ENCODE data around the gene GGNBP2. TPM values are rescaled to one million over a fixed set of nuclear protein-coding genes. Genes with fewer than 3 reads are reported as not detected.
"Not testable (repeated sequence)": the region's sequence is repeated elsewhere in the genome, so short reads cannot be mapped to it uniquely, and the experiment has no call there.

GGNBP2 gene, protein sequence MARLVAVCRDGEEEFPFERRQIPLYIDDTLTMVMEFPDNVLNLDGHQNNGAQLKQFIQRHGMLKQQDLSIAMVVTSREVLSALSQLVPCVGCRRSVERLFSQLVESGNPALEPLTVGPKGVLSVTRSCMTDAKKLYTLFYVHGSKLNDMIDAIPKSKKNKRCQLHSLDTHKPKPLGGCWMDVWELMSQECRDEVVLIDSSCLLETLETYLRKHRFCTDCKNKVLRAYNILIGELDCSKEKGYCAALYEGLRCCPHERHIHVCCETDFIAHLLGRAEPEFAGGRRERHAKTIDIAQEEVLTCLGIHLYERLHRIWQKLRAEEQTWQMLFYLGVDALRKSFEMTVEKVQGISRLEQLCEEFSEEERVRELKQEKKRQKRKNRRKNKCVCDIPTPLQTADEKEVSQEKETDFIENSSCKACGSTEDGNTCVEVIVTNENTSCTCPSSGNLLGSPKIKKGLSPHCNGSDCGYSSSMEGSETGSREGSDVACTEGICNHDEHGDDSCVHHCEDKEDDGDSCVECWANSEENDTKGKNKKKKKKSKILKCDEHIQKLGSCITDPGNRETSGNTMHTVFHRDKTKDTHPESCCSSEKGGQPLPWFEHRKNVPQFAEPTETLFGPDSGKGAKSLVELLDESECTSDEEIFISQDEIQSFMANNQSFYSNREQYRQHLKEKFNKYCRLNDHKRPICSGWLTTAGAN
- 51.8 TPM for polyA plus RNA-seq (2013, experiment 1 of 2; ENCODE audit: insufficient read length)
- 53.9 TPM for polyA plus RNA-seq (2013, experiment 2 of 2; ENCODE audit: insufficient read length)

DNA sequence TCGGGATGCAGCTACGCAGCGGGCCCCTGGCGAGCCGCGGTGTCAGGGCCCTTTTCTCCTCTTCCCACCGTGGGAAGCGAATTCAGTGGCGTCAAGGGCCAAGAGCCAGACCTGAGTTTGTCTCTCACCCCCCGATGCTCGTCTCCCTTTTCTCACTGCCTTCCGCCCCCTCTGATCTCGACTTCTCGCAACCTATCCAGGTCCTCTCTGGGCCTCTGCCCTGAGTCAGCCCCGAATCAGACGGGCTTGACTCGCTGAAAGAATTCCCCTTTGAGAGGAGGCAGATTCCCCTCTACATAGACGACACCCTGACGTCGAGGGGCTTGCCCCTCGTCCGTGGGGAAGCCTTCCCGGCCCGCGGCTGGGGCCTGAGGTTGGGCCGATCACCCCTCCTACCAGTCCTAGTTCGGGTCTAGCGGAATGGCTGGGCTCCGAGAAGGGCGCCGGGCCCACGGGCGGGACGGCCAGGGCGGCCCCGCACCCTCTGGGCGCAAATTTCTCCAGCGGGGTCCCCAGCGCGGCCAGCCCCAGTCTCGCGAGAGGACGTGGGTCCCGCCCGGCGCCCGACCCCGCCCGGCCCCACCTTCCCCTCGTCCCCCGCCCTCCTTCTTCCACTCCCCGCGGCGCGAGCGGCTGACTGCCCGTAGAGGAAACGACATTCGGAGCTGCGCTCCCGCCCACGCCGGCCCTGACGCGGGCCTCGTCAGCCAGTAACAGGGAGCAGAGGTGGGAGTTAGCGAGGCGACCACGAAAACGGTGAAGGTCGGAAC, at the start of gene GGNBP2:
GGNBP2 (plus strand) TSS at position 613 of the 770 bp plus-strand sequence. CDS start 806 bp downstream, outside the sequence.
- DNase-seq: peak; percentile 96

DNA sequence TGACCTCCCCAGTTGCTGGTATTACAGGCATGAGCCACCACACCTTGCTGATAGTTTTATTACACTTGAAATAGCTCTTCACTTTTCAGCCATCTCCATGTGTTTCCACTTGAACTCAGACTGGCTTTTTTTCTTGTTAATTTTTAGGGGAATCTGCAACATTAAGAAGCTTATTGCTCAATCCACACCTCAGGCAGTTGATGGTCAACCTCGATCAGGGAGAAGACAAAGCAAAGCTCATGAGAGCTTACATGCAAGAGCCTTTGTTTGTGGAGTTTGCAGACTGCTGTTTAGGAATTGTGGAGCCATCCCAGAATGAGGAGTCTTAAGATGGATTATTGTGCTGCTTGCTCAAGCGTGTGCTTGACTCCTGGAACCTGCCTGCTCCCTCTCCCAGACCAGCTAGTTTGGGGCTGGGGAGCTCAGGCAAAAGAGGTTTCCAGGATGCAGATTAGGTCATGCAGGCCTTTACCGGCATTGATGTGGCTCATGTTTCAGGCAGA, 49.6 kb upstream of the GGNBP2 start:
- no peak for DNase-seq

DNA sequence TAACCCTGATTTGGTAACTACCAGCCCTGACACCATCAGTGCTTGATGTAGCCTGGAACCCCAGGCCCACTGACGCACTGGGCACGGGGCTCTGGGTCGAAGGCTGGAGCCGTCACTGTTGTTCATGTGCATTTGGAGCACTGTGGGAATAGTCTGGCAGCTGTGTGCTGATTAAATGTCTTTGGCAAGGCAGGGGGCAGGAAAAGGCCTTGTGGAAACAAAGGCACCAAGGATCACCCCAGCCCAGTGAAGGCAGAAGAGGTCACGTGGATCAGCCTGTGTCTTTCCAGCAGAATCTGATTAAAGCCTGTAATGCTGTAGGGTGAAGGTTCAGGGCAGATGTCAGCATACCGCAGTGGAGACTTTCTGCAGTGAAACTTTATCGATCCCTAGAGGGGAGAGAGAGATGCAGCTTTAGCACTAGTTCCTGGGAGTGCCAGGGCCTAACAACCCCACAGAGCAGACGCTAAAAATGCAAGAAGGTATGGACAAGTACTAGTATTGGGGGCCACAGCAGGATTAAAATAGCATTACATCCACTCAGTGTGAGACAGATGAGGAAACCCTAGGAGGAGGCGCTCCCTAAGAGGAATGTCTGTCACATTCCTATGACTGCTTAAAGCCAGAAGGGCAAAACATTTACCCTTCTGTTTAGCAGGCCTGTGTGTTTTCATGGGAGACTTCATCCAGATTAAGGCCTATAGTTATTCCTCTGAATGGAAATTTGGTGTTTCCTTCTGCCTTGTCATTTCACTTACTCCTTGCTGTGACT, 48.5 kb upstream of the GGNBP2 start:
- peak; percentile 13 for DNase-seq

DNA sequence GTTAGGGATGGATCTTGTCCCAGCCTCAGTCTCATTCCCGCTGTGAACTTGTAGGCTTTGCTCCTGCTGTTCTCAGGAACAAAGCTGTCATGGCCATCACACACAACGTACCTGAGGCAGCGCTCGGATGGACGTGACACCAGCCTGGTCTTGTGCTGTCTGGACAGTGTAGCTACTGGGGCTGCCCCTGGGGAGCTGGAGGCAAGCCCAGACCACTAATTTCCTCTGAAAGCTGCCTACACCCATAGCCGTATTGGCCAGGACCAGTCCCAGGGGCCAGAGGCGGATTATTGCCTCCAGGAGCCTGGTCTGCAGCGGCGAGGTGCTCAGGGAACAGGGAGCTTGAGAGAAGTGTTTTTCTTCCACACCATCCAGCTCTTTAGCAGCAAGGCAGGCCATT, 46.6 kb upstream of the GGNBP2 start:
- no peak for DNase-seq

DNA sequence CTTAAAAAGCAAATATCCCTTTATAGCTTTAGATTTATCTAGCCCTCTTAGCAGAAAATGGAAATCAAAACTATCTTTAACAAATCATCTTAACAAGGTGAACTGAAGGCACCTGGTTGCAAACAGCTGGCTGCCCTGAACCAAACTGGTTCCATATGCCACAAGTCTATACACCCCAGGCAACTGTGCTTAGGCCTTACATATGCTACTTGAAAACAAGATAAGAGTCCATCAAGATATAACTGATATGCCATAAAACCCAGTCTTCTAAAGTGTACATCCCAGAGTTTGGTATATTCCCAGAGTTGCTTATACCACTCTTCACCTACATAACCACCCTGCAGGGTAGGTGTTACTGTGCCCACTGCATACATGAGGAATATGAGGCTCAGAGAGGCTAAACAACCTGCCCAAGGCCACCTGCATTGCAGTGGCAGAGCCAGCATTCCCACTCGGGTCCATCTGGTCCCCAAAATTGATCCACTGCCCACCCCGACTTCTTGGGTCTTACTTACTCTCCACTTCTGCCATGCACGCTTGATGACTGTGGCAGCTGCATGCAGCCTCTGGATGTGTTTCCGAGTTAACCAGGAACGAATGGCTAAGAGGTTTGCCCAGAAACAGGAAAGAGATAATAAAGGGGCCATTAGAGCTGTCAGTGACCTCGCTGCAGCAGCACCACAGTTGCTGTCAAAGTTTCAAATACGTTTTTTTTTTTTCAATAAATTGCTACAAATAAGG, 46.0 kb upstream of the GGNBP2 start:
- no peak for DNase-seq

DNA sequence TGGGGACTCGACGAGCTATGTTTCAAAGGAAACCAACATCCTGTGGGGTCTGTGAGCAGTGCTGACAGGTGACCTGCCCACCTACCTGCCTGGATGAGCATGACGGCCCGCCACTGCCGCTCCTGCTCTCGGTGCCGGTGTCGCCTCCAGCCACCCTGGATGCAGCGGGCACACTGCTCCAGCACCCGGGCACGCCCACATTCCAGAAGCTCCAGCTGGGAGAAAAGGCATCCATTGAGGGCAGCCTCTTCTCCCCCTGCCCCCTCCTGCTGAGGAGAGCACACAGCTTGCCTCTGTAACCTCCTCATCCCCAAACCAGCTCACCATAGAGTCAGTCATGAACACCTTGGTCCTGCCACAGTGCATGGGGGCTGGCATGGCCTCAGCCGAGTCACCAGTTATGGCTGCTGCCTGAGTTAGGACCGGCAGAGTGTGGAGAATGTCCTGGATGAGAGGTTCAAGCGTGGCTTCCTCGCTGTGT, 43.9 kb upstream of the GGNBP2 start:
- peak; percentile 7 for DNase-seq

DNA sequence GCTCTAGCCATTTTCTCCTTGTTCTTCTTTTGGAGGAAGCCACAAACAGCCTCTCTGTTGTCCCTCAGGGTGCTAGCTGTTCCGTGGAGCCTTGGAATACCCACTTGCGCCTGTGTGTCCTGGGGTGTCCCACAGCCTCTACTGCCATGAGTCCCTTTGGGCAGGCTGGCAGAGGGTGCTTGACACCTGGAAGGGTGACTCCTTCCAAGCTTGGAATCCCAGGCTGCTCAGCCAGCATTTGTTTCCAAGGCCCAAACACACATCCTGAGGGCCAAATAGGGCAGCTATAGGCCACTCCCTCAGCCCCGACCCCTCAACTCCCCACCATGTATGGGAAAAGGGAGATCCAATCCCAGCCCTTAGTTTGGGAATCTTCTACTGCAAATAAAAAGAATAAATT, 43.4 kb upstream of the GGNBP2 start:
- no peak for DNase-seq

DNA sequence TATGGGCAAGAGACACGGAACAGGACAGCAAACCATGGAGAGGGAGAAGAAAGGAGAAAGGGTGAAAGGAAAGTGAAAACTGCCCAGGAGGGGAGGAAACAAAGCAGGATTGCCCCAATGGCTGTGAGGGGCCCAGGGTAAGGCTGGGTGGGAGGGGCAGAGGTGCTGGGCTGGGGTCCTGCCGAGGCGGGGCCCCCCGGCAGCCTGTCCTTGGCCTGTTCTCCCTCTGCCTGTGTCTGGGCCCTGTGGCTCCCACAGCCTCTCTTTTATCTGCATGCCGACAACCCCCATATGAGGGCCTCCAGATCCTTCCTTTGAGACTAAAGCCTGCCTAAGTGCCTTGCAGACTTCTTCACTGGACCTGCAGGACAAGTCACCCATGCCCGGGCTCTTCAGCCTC, 42.8 kb upstream of the GGNBP2 start:
- no peak for DNase-seq

DNA sequence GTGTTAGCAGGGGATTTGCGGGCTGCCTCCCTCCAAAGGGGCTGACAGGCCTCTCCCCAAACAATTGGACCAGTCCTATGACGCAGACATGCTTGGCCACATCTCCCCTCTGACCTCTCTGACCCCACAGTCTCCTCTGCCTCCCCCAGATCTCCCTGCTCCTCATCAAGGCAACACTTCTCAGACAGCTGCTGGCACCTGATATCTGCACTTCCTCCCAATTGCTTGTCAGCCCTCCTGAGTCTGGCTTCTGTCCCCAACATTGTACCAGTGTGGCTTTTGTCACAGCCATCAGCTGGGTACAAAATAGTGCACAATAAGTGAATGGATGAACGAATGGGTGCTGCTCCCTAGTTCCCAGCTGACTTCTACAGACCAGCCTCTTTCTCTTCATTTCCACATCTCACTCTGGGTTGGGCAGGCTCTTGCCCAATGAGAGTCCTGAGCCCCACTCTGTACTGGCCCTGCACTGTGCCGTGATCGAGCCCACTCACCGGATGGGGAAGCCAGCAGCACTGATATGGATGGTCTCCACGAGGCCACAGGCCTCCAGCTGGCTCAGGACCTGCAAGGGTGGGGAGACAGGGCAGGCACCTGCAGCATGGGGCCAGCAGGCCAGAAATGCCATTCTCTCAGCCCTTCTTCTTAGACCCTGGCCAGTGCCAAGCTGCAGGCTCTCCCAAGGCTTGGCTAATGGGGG, 41.1 kb upstream of the GGNBP2 start:
- no peak for DNase-seq

DNA sequence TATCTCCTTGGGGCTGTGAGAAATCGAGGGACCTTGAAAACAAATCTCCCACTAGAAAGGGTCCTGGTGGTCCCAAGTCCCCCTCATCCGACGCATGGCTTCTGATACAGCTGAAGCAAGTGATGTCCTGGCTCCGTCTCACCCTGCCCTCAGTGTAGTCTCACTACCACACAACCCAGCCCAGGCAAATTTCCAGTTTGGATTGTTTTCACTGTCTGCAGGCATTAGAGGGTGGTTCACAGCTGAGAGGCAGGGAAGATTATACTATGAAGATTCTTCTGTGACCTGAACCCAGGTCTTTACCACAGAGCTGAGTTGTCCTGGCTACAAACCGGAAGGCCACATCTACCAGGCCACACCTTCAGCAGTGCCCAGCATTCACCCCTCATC, 40.6 kb upstream of the GGNBP2 start:
- no peak for DNase-seq

DNA sequence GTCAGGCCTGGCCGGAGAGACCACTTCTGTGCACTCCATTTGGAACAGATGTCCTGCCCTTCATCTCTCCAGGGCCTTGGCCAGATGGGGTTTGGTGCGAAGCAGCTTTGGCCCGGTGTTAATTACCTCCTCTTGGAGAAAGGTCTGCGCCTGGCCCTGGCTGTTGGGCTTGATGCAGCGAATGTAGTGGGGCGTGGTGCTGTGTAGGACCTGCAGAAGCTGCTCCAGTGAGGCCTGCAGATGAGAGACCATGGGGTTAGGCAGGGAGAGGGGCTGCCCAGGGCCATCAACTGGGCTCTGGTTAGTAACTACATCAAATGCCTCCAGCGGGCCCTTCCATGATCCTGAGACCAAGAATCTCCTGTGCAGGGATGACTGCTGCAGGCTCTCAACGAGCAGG, 39.5 kb upstream of the GGNBP2 start:
- DNase-seq: no peak

DNA sequence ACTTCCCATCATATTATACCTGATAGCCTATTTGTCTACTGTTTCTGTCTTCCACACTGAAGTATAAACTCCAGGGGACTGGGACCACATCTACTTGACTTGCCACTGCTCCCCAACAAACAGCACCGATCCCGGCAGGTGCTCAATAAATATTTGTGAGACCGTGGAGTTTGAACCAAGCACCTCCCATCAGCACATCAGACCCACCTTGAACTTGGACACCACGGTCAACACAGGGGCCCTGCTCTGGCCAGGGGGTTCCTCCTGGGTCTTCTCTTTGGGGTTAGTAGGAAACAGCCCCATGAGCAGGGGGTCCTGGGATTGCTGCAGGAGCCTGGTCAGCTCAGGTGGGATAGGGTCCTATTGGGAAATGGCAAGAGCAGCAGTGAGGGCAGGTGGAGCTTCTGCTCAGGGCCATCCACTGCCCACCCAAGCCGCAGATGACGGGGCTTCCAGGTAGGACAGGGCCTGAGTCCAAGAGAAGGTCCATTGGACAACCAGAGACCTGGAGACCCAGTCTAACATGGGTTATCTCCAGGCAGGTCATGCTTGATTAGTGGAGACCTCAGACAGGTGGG, 38.4 kb upstream of the GGNBP2 start:
- DNase-seq: no peak

DNA sequence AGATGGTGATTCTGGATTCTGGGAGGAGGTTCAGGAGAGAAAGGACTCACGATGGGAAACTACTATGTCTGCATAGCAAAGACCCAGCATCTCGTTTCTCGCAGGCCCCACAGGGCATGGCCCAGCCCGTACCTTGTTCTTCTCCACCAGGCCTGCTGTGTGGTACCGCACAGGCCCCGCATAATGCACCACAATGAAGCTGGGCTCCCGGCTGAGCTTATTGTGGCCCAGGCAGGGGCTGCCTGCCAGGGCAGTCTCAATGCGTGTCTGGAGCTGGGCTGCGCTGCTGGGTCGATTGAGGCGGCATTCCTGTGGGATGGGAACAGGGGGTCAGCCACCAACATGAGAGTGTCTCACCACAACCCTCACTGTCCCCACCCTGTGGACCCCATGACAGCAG, 37.9 kb upstream of the GGNBP2 start:
- DNase-seq: no peak

DNA sequence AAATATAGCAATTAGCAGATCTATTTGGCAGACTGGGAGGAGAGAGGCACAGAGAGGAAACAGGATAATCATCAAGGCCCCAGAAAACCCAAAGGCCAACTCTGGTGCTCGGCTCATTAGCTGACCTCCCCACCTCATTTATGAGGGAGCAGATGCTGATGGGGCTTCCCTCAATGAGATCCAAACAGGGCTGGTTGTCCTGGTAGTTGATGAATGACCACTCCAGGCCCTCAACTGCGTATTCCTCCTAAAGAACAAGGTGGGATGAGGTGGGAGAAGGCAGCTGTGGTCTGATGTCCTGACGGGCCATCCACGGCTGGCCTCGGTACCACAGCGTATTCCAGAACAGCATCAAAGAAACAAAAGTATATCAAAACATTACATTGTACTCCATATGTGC, 37.5 kb upstream of the GGNBP2 start:
- no peak for DNase-seq

DNA sequence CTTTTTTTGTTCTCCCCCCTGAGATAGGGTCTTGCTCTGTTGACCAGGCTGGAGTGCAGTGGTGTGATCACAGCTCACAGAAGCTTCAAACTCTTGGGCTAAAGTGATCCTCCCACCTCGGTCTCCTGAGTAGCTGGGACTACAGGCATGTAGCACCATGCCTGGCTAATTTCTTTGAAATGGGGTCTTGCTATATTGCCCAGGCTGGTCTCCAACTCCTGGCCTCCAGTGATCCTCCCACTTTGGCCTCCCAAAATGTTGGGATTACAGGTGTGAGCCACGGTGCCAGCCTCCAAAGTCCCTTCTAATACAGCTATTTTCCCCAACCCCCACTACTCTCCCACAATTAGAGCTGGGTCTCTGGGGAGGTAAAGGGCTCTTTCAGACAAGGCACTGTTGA, 36.3 kb upstream of the GGNBP2 start:
- not testable (repeated sequence) for DNase-seq

DNA sequence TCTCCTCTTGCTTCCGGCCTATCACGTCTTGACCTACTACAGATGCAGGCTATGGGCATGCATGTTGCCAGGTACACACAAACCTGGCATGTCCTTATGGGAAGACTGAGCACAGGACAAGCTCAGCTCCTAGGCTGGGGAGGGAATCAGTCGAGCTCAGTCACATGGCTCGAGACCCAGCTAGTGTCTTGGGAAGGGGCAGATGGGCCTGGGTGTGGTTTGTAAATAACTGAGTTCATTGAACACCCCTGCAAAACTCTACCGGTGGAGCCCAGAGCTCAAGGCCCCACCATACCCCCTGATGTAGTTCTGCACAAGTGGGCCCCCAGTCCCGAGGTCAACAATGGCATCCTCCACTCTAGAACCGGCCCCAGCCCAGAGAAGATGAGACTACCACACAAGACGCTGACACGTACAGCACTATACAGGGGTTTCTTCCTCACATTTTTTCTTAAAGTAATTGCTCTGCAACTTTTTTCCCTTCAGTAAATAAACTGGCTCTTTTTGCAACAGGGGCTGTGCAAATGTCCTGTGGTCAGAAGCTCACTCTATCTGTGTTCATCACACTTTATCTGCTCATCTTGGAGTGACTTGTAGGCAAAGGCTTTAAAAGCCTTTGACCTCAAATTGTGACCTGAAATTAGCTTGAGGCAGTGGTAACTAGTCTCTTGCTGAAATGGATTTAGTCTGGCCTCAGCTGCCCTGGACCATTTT, 35.3 kb upstream of the GGNBP2 start:
- no peak for DNase-seq

DNA sequence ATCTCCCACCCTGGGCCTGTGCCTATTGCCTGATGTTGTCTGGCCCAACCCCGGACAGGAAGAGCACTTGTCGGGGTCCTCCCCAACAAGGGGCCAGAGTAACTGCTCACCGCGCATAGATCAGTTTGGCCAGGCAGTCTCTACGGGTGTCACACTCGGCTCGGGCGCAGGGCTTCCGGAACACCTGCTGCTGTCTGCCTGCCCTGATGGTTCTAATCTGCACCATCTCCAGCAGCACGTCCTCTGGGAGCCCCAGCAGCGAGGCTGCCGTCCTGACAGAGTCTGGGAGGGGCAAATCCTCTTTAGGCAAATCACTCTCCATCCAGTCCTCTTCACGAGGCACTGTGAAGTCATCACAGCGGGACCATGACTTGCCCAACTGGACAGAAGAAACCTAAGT, 34.1 kb upstream of the GGNBP2 start:
- DNase-seq: no peak

DNA sequence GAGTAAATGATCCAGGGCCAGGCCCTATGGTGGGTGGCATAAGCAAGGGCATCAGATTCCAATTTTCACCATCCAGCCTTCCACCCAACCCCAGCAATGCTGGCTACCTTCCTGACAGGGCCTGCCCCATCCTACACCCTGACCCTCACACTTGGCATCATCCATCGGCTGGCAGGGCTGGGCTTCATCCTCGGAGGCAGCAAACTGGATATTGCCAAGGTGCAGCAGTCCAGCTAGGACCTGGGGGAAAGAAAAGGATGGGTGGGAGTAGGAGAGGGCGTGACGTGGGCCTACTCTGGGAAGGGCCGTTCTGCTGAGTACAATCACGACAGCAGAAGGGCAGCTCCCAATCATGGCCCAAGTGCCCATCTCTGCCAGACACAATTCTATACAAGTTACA, 33.5 kb upstream of the GGNBP2 start:
- DNase-seq: no peak

DNA sequence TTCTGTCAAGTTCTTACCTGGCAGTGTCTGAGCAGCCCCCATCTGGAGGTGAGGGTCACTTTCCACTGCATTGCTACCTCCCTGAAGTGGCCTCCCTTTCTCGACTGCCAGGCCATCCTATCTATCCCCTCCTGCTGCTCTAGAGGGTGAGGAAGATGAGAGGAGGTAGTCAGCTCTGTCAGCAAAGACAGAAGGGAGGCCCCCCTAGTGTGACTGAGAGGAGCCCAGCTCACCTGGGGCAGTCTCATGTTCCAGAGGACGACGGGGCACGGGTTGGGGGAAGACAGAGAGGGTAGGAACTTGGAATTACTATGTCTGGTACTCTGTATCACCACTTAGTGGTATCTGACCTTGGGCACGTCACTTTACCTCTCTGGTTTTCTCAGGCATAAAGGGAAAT, 32.1 kb upstream of the GGNBP2 start:
- DNase-seq: no peak

DNA sequence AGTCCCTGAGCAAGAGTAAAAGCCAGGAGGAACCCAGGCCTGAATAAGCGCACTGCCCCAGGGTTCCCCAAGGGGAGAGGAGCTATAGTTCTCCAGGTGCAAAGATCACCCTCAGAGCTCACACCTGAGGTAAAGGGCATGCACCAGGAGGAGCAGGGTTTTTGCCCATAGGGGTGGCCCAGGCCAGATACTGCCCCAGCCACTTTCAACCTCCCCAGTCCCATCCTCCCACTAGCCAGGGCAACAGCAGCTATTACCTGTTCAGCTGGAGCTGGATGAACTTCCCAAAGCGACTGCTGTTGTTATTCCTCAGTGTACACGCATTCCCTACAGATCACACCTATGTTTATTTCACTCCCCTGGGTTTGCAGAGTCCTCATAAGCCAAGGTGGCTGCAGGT, 29.9 kb upstream of the GGNBP2 start:
- no peak for DNase-seq
